Measurements from ENCODE around the gene ITGB3BP.

The ITGB3BP gene

GRCh38 chr1:63537940-63538339, 14.9 kb upstream of the ITGB3BP start:
- no peak overlapping the region for H2BK15ac ChIP-seq (ENCODE audit: low read depth, poor library complexity, severe bottlenecking)
- H3K23ac ChIP-seq (ENCODE audit: low read length in 2 of 2) = no peak overlapping the region
- no peak overlapping the region for H4K8ac ChIP-seq (ENCODE audit: low read length)
- H3K4me1 ChIP-seq (ENCODE audit: control insufficient read depth, insufficient read depth, low read depth, low read length) = no peaks in the 10 kb centered on the region
- peak; percentile 8 for DNase-seq
- no peak overlapping the region for H2BK12ac ChIP-seq (ENCODE audit: low read length in 2 of 2)
- no peaks in the 10 kb centered on the region for H3K27me3 ChIP-seq (ENCODE audit: control insufficient read depth in 1 of 2, insufficient read depth in 1 of 2, low read length in 2 of 2)
- H3K27ac ChIP-seq (ENCODE audit: low read length, poor library complexity, severe bottlenecking) = no peak overlapping the region
- H2BK5ac ChIP-seq (ENCODE audit: low read depth, low read length, poor library complexity, severe bottlenecking) = no peak overlapping the region
- peaks cover 0 to 35% of the 10 kb centered on the region in 2 experiments for H3K36me3 ChIP-seq (ENCODE audit: control insufficient read depth in 1 of 2, insufficient read depth in 2 of 2, low read depth in 1 of 2, low read length in 2 of 2)
- no peaks in the 10 kb centered on the region for H3K79me1 ChIP-seq (replicated peaks; ENCODE audit: low read length, poor library complexity, severe bottlenecking)
- H3K18ac ChIP-seq (ENCODE audit: low read depth in 1 of 2, low read length in 2 of 2) = no peak overlapping the region
- no peaks in the 10 kb centered on the region for H3K9me3 ChIP-seq (ENCODE audit: control insufficient read depth, low read length)
- no peak overlapping the region for H2AFZ ChIP-seq (ENCODE audit: low read depth, low read length)
- H3K9ac ChIP-seq (ENCODE audit: low read length) = no peak overlapping the region
- no peak overlapping the region for H2AK5ac ChIP-seq (ENCODE audit: low read length, severe bottlenecking)
- no peak overlapping the region for H3K14ac ChIP-seq (ENCODE audit: low read length in 2 of 2)
- no CpG with 5 or more reads among the region's 1 CpG for WGBS
- H3K4me3 ChIP-seq (ENCODE audit: insufficient read depth in 1 of 2, low read depth in 1 of 2, low read length in 2 of 2) = no peak overlapping the region
- H4K91ac ChIP-seq (ENCODE audit: low read length) = no peak overlapping the region
- no peak overlapping the region for H3K4ac ChIP-seq (ENCODE audit: low read depth in 1 of 2, low read length in 2 of 2)
- no peak overlapping the region for H3K4me2 ChIP-seq (ENCODE audit: low read length, poor library complexity, severe bottlenecking)
- no peak overlapping the region for H2BK120ac ChIP-seq (ENCODE audit: low read depth, low read length)

GRCh38 chr1:63537006-63537405, 14.0 kb upstream of the ITGB3BP start:
- no peak overlapping the region for H3K14ac ChIP-seq (ENCODE audit: low read length in 2 of 2)
- H4K8ac ChIP-seq (ENCODE audit: low read length) = no peak overlapping the region
- WGBS = 92% methylated on average over 2 of the region's 2 CpGs
- no peak overlapping the region for H4K91ac ChIP-seq (ENCODE audit: low read length)
- H2AK5ac ChIP-seq (ENCODE audit: low read length, severe bottlenecking) = no peak overlapping the region
- H2BK120ac ChIP-seq (ENCODE audit: low read depth, low read length) = no peak overlapping the region
- H3K79me1 ChIP-seq (replicated peaks; ENCODE audit: low read length, poor library complexity, severe bottlenecking) = no peaks in the 10 kb centered on the region
- H3K9ac ChIP-seq (ENCODE audit: low read length) = no peak overlapping the region
- H3K4me1 ChIP-seq (ENCODE audit: control insufficient read depth, insufficient read depth, low read depth, low read length) = no peaks in the 10 kb centered on the region
- no peak for DNase-seq
- H3K27ac ChIP-seq (ENCODE audit: low read length, poor library complexity, severe bottlenecking) = no peak overlapping the region
- H3K9me3 ChIP-seq (ENCODE audit: control insufficient read depth, low read length) = no peaks in the 10 kb centered on the region
- H3K4ac ChIP-seq (ENCODE audit: low read depth in 1 of 2, low read length in 2 of 2) = no peak overlapping the region
- H2BK5ac ChIP-seq (ENCODE audit: low read depth, low read length, poor library complexity, severe bottlenecking) = no peak overlapping the region
- no peak overlapping the region for H2BK15ac ChIP-seq (ENCODE audit: low read depth, poor library complexity, severe bottlenecking)
- H3K36me3 ChIP-seq (ENCODE audit: control insufficient read depth in 1 of 2, insufficient read depth in 2 of 2, low read depth in 1 of 2, low read length in 2 of 2) = peaks cover 0 to 39% of the 10 kb centered on the region in 2 experiments
- H3K4me3 ChIP-seq (ENCODE audit: insufficient read depth in 1 of 2, low read depth in 1 of 2, low read length in 2 of 2) = no peak overlapping the region
- no peaks in the 10 kb centered on the region for H3K27me3 ChIP-seq (ENCODE audit: control insufficient read depth in 1 of 2, insufficient read depth in 1 of 2, low read length in 2 of 2)
- no peak overlapping the region for H3K4me2 ChIP-seq (ENCODE audit: low read length, poor library complexity, severe bottlenecking)
- no peak overlapping the region for H3K23ac ChIP-seq (ENCODE audit: low read length in 2 of 2)
- no peak overlapping the region for H2BK12ac ChIP-seq (ENCODE audit: low read length in 2 of 2)
- H2AFZ ChIP-seq (ENCODE audit: low read depth, low read length) = no peak overlapping the region
- no peak overlapping the region for H3K18ac ChIP-seq (ENCODE audit: low read depth in 1 of 2, low read length in 2 of 2)

GRCh38 chr1:63534406-63534805, 11.4 kb upstream of the ITGB3BP start:
- no peak overlapping the region for H2AFZ ChIP-seq (ENCODE audit: low read depth, low read length)

GRCh38 chr1:63533931-63534330, 10.9 kb upstream of the ITGB3BP start:
- no peaks in the 10 kb centered on the region for H3K4me1 ChIP-seq (ENCODE audit: control insufficient read depth, insufficient read depth, low read depth, low read length)
- H3K9ac ChIP-seq (ENCODE audit: low read length) = no peak overlapping the region
- DNase-seq = no peak
- no peak overlapping the region for H4K91ac ChIP-seq (ENCODE audit: low read length)
- H3K18ac ChIP-seq (ENCODE audit: low read depth in 1 of 2, low read length in 2 of 2) = no peak overlapping the region
- H2AK5ac ChIP-seq (ENCODE audit: low read length, severe bottlenecking) = no peak overlapping the region
- WGBS = 80% methylated on average over 1 of the region's 1 CpG
- H3K4me2 ChIP-seq (ENCODE audit: low read length, poor library complexity, severe bottlenecking) = no peak overlapping the region
- H2BK5ac ChIP-seq (ENCODE audit: low read depth, low read length, poor library complexity, severe bottlenecking) = no peak overlapping the region
- no peak overlapping the region for H2BK120ac ChIP-seq (ENCODE audit: low read depth, low read length)
- H3K14ac ChIP-seq (ENCODE audit: low read length in 2 of 2) = no peak overlapping the region
- no peak overlapping the region for H2BK15ac ChIP-seq (ENCODE audit: low read depth, poor library complexity, severe bottlenecking)
- H3K4me3 ChIP-seq (ENCODE audit: insufficient read depth in 1 of 2, low read depth in 1 of 2, low read length in 2 of 2) = no peak overlapping the region
- H3K79me1 ChIP-seq (replicated peaks; ENCODE audit: low read length, poor library complexity, severe bottlenecking) = no peaks in the 10 kb centered on the region
- H4K8ac ChIP-seq (ENCODE audit: low read length) = no peak overlapping the region
- H2BK12ac ChIP-seq (ENCODE audit: low read length in 2 of 2) = no peak overlapping the region
- H3K23ac ChIP-seq (ENCODE audit: low read length in 2 of 2) = no peak overlapping the region
- no peaks in the 10 kb centered on the region for H3K9me3 ChIP-seq (ENCODE audit: control insufficient read depth, low read length)
- no peaks in the 10 kb centered on the region for H3K27me3 ChIP-seq (ENCODE audit: control insufficient read depth in 1 of 2, insufficient read depth in 1 of 2, low read length in 2 of 2)
- no peak overlapping the region for H3K27ac ChIP-seq (ENCODE audit: low read length, poor library complexity, severe bottlenecking)
- H3K36me3 ChIP-seq (ENCODE audit: control insufficient read depth in 1 of 2, insufficient read depth in 2 of 2, low read depth in 1 of 2, low read length in 2 of 2) = peaks cover 0 to 58% of the 10 kb centered on the region in 2 experiments
- H2AFZ ChIP-seq (ENCODE audit: low read depth, low read length) = no peak overlapping the region
- no peak overlapping the region for H3K4ac ChIP-seq (ENCODE audit: low read depth in 1 of 2, low read length in 2 of 2)

More at GRCh38 chr1:63534406-63534805, 11.4 kb upstream of the ITGB3BP start:
- Histone ChIP-seq H3K9me3 (ENCODE audit: control insufficient read depth, low read length) (no peaks in the 10 kb centered on the region), H3K27me3 (ENCODE audit: control insufficient read depth in 1 of 2, insufficient read depth in 1 of 2, low read length in 2 of 2) (no peaks in the 10 kb centered on the region), H2BK5ac (ENCODE audit: low read depth, low read length, poor library complexity, severe bottlenecking) (no peak overlapping the region), H3K4me1 (ENCODE audit: control insufficient read depth, insufficient read depth, low read depth, low read length) (no peaks in the 10 kb centered on the region), H3K23ac (ENCODE audit: low read length in 2 of 2) (no peak overlapping the region), H2BK120ac (ENCODE audit: low read depth, low read length) (no peak overlapping the region), H2AK5ac (ENCODE audit: low read length, severe bottlenecking) (no peak overlapping the region), H4K8ac (ENCODE audit: low read length) (no peak overlapping the region), H3K4me3 (ENCODE audit: insufficient read depth in 1 of 2, low read depth in 1 of 2, low read length in 2 of 2) (no peak overlapping the region), H3K4ac (ENCODE audit: low read depth in 1 of 2, low read length in 2 of 2) (no peak overlapping the region), H3K79me1 (replicated peaks; ENCODE audit: low read length, poor library complexity, severe bottlenecking) (no peaks in the 10 kb centered on the region), H3K4me2 (ENCODE audit: low read length, poor library complexity, severe bottlenecking) (no peak overlapping the region), H2BK12ac (ENCODE audit: low read length in 2 of 2) (no peak overlapping the region), H3K27ac (ENCODE audit: low read length, poor library complexity, severe bottlenecking) (no peak overlapping the region), H3K36me3 (ENCODE audit: control insufficient read depth in 1 of 2, insufficient read depth in 2 of 2, low read depth in 1 of 2, low read length in 2 of 2) (peaks cover 0 to 56% of the 10 kb centered on the region in 2 experiments), H3K18ac (ENCODE audit: low read depth in 1 of 2, low read length in 2 of 2) (no peak overlapping the region), H2BK15ac (ENCODE audit: low read depth, poor library complexity, severe bottlenecking) (no peak overlapping the region), H4K91ac (ENCODE audit: low read length) (no peak overlapping the region), H3K14ac (ENCODE audit: low read length in 2 of 2) (no peak overlapping the region), H3K9ac (ENCODE audit: low read length) (no peak overlapping the region)
- DNase-seq = no peak

Data from mesenchymal stem cell (in vitro differentiated cells and primary cell).